Activated naive CD8-positive, alpha-beta T cell treated with anti-CD3 and anti-CD28 coated beads for 36 hours (primary cell): ENCODE data around the gene ANXA2R. TPM values are rescaled to one million over a fixed set of nuclear protein-coding genes. Genes with fewer than 3 reads are reported as not detected.

Experiments
- total RNA-seq, 2 experiments: library from RNA; stranded (reverse); gene quantifications; one replicate each; pipeline ENCODE4 v1.2.3, GENCODE V29; 2021

The ANXA2R gene
- total RNA-seq, 2 experiments from 2014 or later: 8.5 to 9.9 TPM

Other genes starting within 250 kb of the ANXA2R start
- gene SELENOP, start 228.4 kb downstream of the ANXA2R start, total RNA-seq: not detected
- gene ZNF131, start 80.6 kb upstream of the ANXA2R start, total RNA-seq: 10 to 100 TPM; 33.7 to 35.9 TPM
- 1 to 10 TPM; 2.0 to 2.1 TPM for gene NIM1K, start 151.9 kb upstream of the ANXA2R start, total RNA-seq